HG02943 (cell line): ENCODE results near the gene ATP5PD.
"Not testable (repeated sequence)": the region's sequence is repeated elsewhere in the genome, so short reads cannot be mapped to it uniquely, and the experiment has no call there.

Experiments
- ATAC-seq: cut with Tn5 transposase; IDR thresholded peaks from one replicate; pipeline ENCODE4 v1.9.1; 2021; ENCODE audit warnings: mild to moderate bottlenecking, low read depth, moderate library complexity; ENCODE audit not compliant: unreplicated experiment

Gene ATP5PD

DNA sequence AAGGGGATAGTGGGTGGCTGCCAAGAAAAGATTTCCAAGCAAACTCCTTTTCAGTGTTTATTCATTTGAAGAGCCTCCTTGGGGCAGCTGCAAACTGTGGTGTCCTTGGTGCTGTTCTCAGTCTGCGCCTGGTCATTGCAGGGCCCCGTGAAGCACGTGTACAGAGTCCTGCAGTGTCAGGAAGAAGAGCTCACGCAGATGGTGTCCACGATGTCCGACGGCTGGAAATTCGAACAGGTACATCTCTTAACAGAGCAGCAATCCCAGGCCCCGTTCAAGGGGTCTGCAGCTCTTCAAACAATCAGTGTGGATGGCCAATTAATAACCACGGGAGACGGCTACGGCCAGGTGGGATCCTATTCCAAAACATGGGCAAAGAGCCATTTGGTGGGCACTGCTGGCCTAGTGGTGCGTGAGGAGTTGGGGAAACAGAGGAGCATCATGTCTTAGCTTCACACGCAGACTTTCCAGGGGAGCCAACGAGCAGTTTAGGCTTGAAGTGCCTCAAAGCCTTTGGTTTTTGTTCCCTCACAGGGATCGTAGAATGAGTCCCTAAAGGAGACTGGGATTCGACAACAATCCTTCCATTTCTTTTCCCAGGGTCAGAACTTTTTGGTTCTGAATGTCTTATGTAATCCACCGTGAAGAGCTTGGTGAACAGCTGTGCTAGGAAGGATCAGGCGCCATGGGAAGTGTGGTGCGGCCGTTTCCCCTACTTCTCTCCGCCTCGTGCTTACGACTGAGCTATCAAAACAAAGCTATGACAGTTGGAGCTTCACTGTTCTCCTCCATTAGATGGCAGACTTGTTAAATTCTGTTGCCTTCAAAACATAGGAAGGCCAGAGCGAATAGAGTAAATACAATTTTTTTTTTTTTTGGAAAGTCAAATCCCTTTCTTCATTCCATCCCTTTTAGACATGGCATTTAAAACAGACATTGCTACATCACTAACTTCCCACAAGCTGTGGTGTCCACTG lies 12.9 kb upstream of the ATP5PD start:
- ATAC-seq: no peak

GRCh38 chr17:75051941-75052340 lies 5.2 kb upstream of the ATP5PD start:
- no peak for ATAC-seq

- no peak for ATAC-seq
Observed at GRCh38 chr17:75049706-75050105, 2.9 kb upstream of the ATP5PD start.

DNA sequence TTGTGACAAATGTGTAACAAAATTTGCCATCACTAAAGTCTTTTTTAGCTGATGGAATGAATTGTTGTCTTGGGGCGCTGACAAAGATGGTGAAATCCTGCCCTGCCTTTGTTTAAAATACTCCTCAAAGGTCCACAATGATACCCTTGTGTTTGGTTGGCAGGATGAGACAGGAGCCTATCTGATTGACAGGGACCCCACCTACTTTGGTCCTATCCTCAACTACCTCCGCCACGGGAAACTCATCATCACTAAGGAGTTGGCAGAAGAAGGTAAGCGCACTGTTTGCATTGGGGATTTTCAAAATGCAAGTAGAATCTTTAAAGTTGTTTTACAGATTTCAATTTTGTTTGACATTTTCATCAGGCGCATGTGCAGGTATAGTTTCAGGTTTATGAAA lies 2.3 kb upstream of the ATP5PD start:
- no peak for ATAC-seq

DNA sequence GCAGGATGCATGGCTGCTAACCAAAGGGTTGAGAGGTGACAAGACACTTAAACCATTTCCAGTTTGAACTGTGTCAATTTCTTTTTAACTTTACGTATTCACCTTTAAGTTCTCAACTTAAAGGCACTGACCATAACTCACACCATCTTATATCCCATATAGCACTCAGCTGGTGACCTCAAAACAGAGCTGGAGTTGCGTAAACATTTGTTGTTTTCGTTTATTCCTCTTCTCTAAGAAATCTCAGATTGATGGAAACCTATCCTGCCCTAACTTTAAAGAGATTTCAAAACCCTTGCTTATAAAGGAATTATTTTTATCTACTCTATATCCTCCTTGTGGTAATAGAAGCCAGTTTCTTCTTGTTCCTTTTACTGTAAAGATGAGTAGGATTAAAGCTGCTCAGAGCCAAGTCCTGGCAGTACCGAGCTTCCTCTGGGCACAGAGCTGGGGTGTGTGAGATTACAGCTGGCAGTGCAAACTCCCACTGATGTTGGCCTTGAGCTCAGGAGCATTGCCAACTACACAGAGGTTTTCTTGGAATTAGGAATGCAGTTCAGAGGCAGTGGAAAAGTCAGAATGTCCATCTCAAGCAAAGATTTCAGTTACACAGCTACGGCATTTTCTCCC lies 1.6 kb upstream of the ATP5PD start:
- ATAC-seq: no peak

DNA sequence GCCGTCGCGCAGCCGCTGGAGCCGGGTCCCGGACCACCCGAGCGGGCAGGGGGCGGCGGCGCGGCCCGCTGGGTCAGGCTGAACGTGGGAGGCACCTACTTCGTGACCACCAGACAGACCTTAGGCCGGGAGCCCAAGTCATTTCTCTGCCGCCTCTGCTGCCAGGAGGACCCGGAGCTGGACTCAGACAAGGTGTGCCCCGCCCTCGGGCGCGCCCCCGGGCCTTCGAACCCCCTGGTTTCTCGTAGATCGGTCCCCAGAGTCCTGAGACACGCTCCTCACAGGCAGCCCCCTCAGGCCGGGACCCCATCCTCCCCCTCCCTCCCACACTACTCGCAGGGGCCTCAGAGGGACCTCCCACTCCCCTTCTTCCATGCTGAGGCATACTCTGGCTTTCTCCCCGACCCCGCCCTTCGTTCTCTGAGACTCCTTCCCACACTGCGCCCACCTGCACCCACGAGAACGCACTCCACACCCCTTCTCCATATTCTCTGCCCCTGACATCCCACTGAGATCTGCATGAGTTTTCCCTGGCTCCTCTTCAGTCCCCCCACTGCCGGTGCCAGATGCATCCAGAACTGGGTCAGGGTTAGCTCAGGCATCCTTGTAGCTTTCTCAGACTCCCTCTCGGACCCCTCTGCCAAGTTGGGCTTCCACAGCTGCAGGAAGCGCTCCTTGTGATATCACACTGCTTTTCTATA lies 779 bp upstream of the ATP5PD start:
- peak; percentile 18 for ATAC-seq

GRCh38 chr17:75045946-75046406 lies 793 bp downstream of the ATP5PD start:
- not testable (repeated sequence) for ATAC-seq

GRCh38 chr17:75044716-75045115 lies 2.1 kb downstream of the ATP5PD start:
- ATAC-seq: no peak

DNA sequence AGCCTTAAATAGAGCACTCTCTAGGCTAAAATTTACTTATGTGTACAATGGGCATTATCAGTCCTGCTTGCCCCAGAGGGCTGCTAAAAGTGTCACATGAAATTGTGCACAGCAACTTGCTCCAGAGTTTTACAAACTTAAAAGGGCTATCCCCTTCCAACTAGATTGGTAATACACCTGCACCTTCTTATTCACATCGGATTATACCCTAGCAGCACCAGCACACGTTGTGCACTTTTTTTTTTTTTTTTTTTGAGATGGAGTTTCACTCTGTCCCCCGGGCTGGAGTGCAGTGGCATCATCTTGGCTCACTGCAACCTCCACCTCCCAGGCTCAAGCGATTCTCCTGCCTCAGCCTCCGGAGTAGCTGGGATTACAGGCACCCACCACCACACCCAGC lies 3.0 kb downstream of the ATP5PD start:
- not testable (repeated sequence) for ATAC-seq

DNA sequence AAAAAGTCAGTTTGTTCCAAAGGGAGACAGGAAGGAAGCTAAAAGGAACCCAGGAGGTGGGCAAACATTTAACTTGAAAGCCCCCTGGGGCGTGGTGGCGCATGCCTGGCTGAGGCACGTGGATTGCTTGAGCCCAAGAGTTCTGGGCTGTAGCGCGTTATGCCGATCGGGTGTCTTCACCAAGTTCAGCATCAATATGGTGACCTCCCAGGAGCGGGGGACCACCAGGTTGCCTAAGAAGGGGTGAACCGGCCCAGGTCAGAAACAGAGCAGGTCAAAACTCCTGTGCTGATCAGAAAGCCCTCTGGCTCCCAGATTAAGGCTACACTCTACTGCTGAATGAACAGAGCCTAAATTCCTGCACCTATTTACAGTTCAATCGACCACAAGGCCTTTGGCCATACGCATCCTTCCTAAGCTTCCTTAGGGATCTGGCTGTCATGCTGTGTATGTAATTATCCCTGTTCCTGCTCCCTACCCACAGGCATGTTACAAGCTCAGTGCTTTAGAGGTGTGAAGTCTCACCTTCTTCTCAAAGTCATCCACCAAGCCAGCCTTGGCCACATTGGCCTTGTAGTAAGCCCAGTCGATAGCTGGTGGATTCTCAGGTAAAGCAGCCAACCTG lies 5.0 kb downstream of the ATP5PD start:
- ATAC-seq: no peak

- no peak for ATAC-seq
Observed at GRCh38 chr17:75039238-75039637, 7.5 kb downstream of the ATP5PD start.

GRCh38 chr17:75036643-75037268 lies 10.0 kb downstream of the ATP5PD start:
- no peak for ATAC-seq

DNA sequence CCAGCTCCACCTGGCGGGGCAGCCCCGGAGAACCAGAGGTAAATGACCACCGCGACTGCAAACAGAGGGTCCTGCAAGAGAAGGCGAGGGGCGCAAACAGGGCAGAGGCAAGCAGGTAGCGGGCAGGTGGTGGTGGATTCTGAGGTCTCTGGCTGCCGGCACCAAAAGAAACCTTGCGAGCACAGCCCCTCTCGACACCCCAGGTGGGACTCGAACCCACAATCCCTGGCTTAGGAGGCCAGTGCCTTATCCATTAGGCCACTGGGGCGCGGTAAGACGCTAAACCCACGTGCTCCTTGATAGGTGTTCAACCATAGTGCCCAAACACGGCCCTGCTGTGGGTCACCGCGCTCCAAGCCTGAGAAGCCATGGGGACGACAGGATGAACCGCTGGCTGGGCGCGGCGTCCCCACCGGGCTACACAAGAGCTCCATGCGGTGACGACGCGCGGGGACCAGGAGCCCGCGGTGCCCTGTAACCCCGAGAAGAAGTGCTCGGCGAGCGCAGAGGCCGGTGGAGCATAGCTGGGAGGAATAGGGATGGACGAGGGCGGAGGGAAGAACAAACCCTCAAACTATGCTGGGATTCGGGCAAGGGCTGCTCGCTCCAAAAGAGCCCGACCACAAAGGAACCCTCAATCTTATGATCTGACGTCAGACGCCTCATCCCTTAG lies 12.4 kb downstream of the ATP5PD start:
- peak; percentile 50 for ATAC-seq

GRCh38 chr17:75033346-75034235 lies 13.2 kb downstream of the ATP5PD start:
- peak; percentile 52 for ATAC-seq

- no peak for ATAC-seq
Observed at GRCh38 chr17:75032720-75033280, 14.0 kb downstream of the ATP5PD start.

- no peak for ATAC-seq
Observed at GRCh38 chr17:75031972-75032719, 14.6 kb downstream of the ATP5PD start.

DNA sequence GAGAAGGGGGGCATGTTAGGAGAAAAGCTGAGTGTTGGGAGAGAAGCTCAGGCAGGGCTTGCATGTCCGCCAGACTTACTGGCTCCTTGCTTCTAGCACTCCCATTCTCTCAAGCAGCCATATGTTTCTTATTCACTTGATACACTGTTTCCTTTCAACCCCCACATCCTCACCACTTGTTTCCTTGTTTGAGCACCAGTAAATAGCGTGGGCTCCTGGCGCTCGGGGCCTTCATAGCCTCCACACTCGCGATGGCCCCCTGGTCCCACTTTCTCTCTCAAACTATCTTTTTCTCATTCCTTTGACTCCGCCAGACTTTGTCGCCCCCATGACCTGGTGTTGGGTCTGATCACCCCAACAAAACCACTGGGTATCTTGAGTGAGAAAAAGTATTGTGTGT lies 16.6 kb downstream of the ATP5PD start:
- ATAC-seq: no peak

- not testable (repeated sequence) for ATAC-seq
Observed at GRCh38 chr17:75026650-75027049, 20.1 kb downstream of the ATP5PD start.
